Prostate gland (tissue), 2 donors: ENCODE data around the gene RASD2.

Source experiments
- POLR2A ChIP-seq: fragments of 450-650 bp; IDR thresholded peaks from one replicate; pipeline ENCODE4 v1.6.1; 2016; ENCODE audit warnings: antibody characterized with exemption, mild to moderate bottlenecking
- TF ChIP-seq, protein P1 (sequence below), 4 experiments: fragments of 200-600 bp in 2 of 4; fragments of 450-650 bp in 2 of 4; sonication (generic) in 2 of 4; IDR thresholded peaks; 1 replicate in 3 of 4; 2 replicates in 1 of 4; pipeline ENCODE4 v1.5.1; 2016 to 2019; ENCODE audit warnings: antibody characterized with exemption in 4 of 4, mild to moderate bottlenecking in 2 of 4, moderate library complexity in 2 of 4

DNA sequence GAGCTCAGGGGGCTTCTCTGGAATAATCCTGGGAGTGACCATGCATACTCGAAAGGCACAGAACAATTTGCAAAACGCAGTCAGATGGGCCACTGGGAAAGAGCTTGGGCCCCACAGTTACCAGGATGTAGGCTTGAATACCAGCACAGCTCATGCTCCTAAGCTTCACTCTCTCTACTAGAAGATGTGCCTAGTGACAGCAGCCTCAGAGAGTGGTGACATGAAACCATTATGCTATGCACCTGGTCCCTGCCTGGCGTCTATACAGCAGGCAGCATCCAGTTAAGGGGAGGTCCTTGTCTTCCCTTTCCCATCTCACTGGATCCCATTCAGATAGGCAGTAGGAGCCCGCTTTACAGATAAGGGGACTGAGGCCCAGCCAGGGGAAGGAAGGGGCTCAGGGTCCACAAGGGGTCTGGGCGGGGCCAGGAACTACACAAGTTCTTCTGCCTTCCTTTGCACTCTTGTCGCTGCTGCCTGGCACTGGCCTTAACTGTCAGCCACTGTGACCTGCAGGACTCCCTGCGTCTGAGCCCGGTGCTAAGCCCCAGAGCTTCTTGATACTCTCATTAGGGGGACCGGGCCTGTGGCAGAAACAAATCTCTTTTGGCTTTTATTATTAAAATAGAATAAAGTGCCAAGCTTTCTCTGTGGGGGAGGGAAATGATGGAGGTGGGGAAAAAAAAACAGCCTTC is 21.2 kb upstream of the RASD2 start:
- no peak for TF ChIP-seq POLR2A
- TF ChIP-seq, protein P1, sequence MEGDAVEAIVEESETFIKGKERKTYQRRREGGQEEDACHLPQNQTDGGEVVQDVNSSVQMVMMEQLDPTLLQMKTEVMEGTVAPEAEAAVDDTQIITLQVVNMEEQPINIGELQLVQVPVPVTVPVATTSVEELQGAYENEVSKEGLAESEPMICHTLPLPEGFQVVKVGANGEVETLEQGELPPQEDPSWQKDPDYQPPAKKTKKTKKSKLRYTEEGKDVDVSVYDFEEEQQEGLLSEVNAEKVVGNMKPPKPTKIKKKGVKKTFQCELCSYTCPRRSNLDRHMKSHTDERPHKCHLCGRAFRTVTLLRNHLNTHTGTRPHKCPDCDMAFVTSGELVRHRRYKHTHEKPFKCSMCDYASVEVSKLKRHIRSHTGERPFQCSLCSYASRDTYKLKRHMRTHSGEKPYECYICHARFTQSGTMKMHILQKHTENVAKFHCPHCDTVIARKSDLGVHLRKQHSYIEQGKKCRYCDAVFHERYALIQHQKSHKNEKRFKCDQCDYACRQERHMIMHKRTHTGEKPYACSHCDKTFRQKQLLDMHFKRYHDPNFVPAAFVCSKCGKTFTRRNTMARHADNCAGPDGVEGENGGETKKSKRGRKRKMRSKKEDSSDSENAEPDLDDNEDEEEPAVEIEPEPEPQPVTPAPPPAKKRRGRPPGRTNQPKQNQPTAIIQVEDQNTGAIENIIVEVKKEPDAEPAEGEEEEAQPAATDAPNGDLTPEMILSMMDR (IDR thresholded peaks at IDR 0.05): no peak
